Measurements from ENCODE around the gene ACOXL. TPM values are rescaled to one million over a fixed set of nuclear protein-coding genes. Genes with fewer than 3 reads are reported as not detected.

Gene ACOXL
- total and polyA plus RNA-seq, 10 of the 15 experiments (the other 5 are each of a cell fraction or from before 2014, with no cell fraction given): 0.05 to 1.3 (median 0.71) TPM

- TF ChIP-seq PAX5 (IDR thresholded peaks at IDR 0.05; ENCODE audit: borderline replicate concordance, low read depth, low read length) (peak; percentile 69; the same call in 1 of the 2 replicates), DPF2 (IDR thresholded peaks at IDR 0.05) (no peak), ASH2L (IDR thresholded peaks at IDR 0.05; ENCODE audit: borderline replicate concordance, low read depth) (no peak), FOXK2 (IDR thresholded peaks at IDR 0.05) (no peak), PRDM15 (CRISPR knock-in tag; IDR thresholded peaks at IDR 0.05) (no peak), MYC (IDR thresholded peaks at IDR 0.05; ENCODE audit: insufficient read depth, insufficient read length, insufficient replicate concordance, low read length, severe bottlenecking) (no peak)
These were observed 325.3 kb downstream of the ACOXL start (continued) for GRCh38 chr2:111057721-111058120.

GRCh38 chr2:111058264-111058663 is 325.9 kb downstream of the ACOXL start:
- ATAC-seq: no peak
- H3K27ac ChIP-seq (ENCODE audit: control insufficient read depth, insufficient read depth): no peak overlapping the region
- H3K27me3 ChIP-seq (replicated peaks in 1 of 2; ENCODE audit: control insufficient read depth in 2 of 2, insufficient read depth in 2 of 2, low read length in 1 of 2): peaks cover 0 to 8% of the 10 kb centered on the region in 2 experiments; a peak in 2 of 4 replicates
- no peaks in the 10 kb centered on the region for H4K20me1 ChIP-seq (ENCODE audit: control insufficient read depth, insufficient read depth)
- no peak overlapping the region for H2AFZ ChIP-seq (ENCODE audit: control insufficient read depth, low read depth, low read length)
- H3K4me3 ChIP-seq: no peak overlapping the region
- no peak for FAIRE-seq
- no peak for TF ChIP-seq SMAD1 (IDR thresholded peaks at IDR 0.05; ENCODE audit: low read depth, partially characterized antibody)
- TF ChIP-seq PAX5 (IDR thresholded peaks at IDR 0.05; ENCODE audit: borderline replicate concordance, low read depth, low read length): 0 out of 2 replicates have a peak, but pooled peaks have one; percentile 15
- no peaks in the 10 kb centered on the region for H3K79me2 ChIP-seq (ENCODE audit: control insufficient read depth, insufficient read depth, low read length)
- peaks cover 16% of the 10 kb centered on the region; the same call in 2 of the 3 replicates for H3K9me3 ChIP-seq (replicated peaks; ENCODE audit: control insufficient read depth, insufficient read depth, low read length)
- BruUV-seq (replicated peaks): no TSS peak
- POLR2A ChIA-PET: interaction anchor here (0.7 kb wide), 1 partner anchor 9 kb away, joined by 3 read pairs; no protein-coding TSS in a partner anchor
- intact Hi-C loops (cut with micrococcal nuclease; ENCODE audit: unreplicated experiment) (loop anchor here (10.0 kb wide), 1 partner anchor 203 kb away; no protein-coding TSS in a partner anchor), in situ Hi-C loops (cut with MboI) (no loop called here)
- H3K4me2 ChIP-seq (ENCODE audit: control insufficient read depth, insufficient read depth): no peak overlapping the region
- RAD21 ChIA-PET (ENCODE audit: unreplicated experiment): interaction anchor here (0.7 to 1.7 kb wide), 3 partner anchors 15 to 57 kb away, joined by 3 to 4 read pairs (median 3); no protein-coding TSS in a partner anchor
- CTCF ChIA-PET: interaction anchor here (0.9 to 1.0 kb wide), 2 partner anchors 15 to 30 kb away, joined by 3 read pairs; no protein-coding TSS in a partner anchor
- DNase-seq (ENCODE audit: low read depth, low spot score): no peak
- H3K36me3 ChIP-seq (ENCODE audit: control insufficient read depth in 2 of 2, insufficient read depth in 2 of 2, low read length in 1 of 2): no peaks in the 10 kb centered on the region
- peaks cover 38% of the 10 kb centered on the region for H3K4me1 ChIP-seq (ENCODE audit: control insufficient read depth, insufficient read depth, low read length)
- 13% methylated on average over 5 of the region's 5 CpGs for WGBS (ENCODE audit: insufficient coverage, insufficient replicate concordance, low lambda C conversion rate, missing lambda C conversion rate)
- SMC1A ChIA-PET (ENCODE audit: uncharacterized antibody, unreplicated experiment): interaction anchor here (1.0 to 5.4 kb wide), 8 partner anchors 9 to 183 kb away, joined by 3 to 18 read pairs (median 4); no protein-coding TSS in a partner anchor
- no peak overlapping the region for H3K9ac ChIP-seq (ENCODE audit: control insufficient read depth, insufficient read depth, low read length)

Measured in GM12878 (cell line).